ENCODE data around the gene TMC6. TPM values are rescaled to one million over a fixed set of nuclear protein-coding genes. Genes with fewer than 3 reads are reported as not detected.
"Not testable (repeated sequence)": the region's sequence is repeated elsewhere in the genome, so short reads cannot be mapped to it uniquely, and the experiment has no call there.

TMC6 gene
- polyA plus RNA-seq, 3 donors, result 14.1 to 58.4 (median 55.2) TPM

DNA sequence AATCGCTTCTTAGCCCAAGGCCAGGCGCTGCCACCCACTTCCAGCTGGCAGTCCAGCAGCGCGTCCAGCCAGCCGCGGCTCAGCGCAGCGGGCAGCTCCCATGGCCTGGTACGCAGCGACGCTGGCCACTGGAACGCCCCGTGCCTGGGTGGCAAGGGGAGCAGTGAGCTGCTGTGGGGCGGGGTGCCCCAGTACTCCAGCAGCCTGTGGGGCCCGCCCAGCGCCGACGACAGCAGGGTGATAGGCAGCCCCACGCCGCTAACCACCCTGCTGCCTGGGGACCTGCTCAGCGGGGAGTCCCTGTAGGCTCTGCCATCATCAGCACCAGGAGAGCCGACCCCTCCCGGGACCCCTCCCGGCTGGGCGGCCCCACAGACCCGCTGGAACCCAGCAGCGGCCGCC, 24.0 kb downstream of the TMC6 start:
- 95 to 97% (median 97%) methylated on average over 28 of the region's 28 CpGs for WGBS, 3 donors
- no peak overlapping the region for H3K27ac ChIP-seq (ENCODE audit: low read depth, low read length)

DNA sequence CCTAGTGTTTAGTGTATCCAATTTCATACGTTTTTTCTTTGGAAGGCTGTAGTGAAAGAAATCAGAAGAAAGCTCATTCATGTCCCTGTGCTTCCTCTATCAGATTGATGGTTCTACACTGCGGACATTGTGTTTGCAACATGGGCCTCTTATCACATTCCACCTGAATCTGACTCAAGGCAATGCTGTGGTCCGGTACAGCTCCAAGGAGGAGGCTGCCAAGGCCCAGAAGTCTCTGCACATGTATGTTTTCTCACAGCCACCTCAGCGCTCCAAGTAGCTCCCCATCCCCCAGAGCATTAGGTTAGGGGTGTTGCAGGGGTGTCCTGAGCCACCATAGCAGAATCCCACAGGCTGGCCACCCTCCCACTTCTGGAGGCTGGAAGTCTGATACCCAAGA, 25.2 kb downstream of the TMC6 start:
- 27 to 82% (median 78%) methylated on average over 4 of the region's 4 CpGs for WGBS, 3 donors
- H3K27ac ChIP-seq (ENCODE audit: low read depth, low read length), result no peak overlapping the region

DNA sequence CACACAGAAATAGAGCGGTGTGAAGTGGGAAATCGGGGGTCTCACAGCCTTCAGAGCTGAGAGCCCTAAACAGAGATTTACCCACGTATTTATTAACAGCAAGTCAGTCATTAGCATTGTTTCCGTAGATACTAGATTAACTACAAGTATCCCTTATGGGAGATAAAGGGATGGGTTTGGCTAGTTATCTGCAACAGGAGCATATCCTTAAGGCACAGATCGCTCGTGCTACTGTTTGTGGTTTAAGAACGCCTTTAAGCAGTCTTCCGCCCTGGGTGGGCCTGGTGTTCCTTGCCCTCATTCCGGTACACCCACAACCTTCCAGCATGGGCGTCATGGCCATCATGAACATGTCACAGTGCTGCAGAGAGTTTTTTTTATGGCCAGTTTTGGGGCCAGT, 27.0 kb downstream of the TMC6 start:
- WGBS, 3 donors, result 90 to 97% (median 97%) methylated on average over 10 of the region's 10 CpGs
- H3K27ac ChIP-seq (ENCODE audit: low read depth, low read length), result no peak overlapping the region

- H3K27ac ChIP-seq (ENCODE audit: low read depth, low read length), result no peak overlapping the region
- WGBS, 3 donors, result 69 to 84% (median 76%) methylated on average over 5 of the region's 5 CpGs
These were observed 27.4 kb downstream of the TMC6 start for GRCh38 chr17:78101112-78101511.

GRCh38 chr17:78096093-78096492, 32.5 kb downstream of the TMC6 start:
- no peak overlapping the region for H3K27ac ChIP-seq (ENCODE audit: low read depth, low read length)
- WGBS, 3 donors, result 92 to 93% (median 93%) methylated on average over 9 of the region's 9 CpGs

DNA sequence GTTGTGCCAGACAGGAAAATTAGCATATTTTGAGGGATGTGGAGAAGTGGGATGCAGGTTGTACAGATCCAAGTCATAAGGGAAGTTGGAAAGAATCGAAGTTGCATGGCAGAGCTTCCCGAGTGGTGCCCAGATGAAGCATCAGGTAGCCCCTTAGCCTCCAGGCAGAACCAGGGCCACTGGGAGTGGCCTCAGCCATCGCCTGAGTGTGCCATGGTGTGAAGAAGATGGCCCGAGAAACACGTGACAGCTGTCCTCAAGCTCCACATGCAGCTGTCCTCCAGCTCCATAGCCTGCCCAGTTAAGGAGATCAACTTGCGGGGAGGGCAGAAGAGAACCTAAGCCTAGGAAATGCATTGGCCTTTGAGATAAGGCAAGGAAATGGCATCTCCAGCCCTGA, 33.5 kb downstream of the TMC6 start:
- no peak overlapping the region for H3K27ac ChIP-seq (ENCODE audit: low read depth, low read length)
- WGBS, 3 donors, result 96 to 98% (median 96%) methylated on average over 6 of the region's 6 CpGs

DNA sequence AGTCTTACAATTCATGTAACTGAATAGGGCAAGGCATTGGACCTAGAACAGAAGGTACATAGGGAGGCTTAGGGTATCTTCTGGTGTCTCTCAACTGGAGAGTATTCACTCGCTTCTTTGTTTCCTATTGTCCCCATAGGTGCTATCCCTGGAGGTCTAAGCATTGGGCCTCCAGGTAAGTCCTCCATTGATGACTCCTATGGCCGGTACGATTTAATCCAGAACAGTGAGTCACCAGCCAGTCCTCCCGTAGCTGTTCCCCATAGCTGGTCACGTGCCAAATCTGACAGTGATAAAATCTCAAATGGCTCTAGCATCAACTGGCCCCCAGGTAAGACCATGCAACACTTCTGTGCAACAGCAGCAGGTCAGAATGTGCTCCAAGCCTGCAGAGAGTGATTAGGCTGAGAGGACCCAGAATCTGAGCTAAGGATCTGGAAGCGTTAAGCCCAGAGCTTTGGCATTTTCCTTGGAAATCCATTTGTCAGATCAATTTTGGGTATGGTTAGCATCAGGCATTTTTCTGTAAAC, 35.7 kb downstream of the TMC6 start:
- H3K27ac ChIP-seq (ENCODE audit: low read depth, low read length), result no peak overlapping the region
- WGBS, 3 donors, result 86 to 91% (median 86%) methylated on average over 6 of the region's 6 CpGs

GRCh38 chr17:78089576-78090281, 38.8 kb downstream of the TMC6 start:
- 71 to 78% (median 72%) methylated on average over 7 of the region's 7 CpGs for WGBS, 3 donors
- H3K27ac ChIP-seq (ENCODE audit: low read depth, low read length), result no peak overlapping the region

DNA sequence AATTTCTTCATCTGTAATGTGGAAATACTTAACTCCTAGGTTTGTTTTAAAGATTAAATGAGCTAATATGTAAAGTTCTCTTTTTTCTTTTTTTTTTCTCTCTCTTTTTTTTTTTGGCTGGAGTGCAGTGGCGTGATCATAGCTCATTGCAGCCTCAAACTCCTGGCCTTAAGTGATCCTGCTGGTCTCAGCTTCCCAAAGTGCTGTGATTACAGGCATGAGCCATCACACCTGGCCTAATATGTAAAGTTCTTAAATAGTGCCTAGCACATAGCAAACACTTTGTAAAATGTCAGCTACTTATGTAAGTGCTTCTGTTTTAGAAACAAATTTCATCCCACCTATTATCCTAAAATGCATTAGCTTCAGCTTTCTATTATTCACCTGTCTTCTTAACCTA, 40.0 kb downstream of the TMC6 start:
- no peak overlapping the region for H3K27ac ChIP-seq (ENCODE audit: low read depth, low read length)
- 79 to 95% (median 94%) methylated on average over 1 of the region's 1 CpG for WGBS, 3 donors

- WGBS, 3 donors, result 96 to 98% (median 97%) methylated on average over 13 of the region's 13 CpGs
- no peak overlapping the region for H3K27ac ChIP-seq (ENCODE audit: low read depth, low read length)
These were observed 41.8 kb downstream of the TMC6 start for GRCh38 chr17:78086740-78087139.

DNA sequence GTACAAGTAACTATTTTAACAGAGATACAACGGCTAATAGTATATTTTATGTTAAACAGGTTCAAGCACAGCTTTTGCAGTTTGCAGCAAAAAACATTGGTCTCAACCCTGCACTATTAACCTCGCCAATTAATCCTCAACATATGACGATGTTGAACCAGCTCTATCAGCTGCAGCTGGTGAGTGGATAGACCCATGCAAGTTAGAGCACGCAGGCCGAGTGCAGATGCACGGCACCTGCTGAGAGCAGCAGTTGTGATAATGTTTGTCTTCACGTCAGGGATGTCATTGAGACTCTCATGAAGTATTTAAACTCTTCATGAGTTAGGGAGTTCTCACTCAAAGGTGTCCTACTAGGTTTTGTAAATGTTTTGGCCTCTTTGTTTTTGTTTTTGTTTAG, 45.6 kb downstream of the TMC6 start:
- no peak overlapping the region for H3K27ac ChIP-seq (ENCODE audit: low read depth, low read length)
- 87 to 93% (median 92%) methylated on average over 7 of the region's 7 CpGs for WGBS, 3 donors

DNA sequence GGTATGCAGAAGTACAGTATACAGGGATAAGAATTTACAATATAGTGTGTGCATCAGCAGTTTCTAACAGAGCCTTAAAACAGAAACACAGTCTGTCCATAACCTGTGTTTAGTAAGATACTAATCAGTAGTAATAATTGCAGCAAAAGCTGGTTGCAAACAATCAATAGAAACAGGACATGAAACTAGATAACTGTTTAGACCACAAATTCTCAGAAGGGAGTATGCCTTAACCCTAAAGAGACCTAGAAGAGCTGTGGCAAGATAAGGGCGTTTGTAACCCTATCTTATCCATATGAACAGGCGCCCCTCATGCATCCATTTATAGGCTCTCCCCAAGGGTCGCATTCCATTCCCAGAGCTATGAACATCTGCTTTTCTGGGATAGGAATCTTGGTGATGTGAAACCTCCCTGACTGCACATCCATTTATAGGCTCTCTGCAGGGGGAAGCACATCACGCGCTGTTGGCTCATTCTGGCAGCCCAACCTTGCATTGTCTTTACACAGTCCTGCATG, 46.1 kb downstream of the TMC6 start:
- 73 to 83% (median 81%) methylated on average over 5 of the region's 5 CpGs for whole genome bisulfite sequencing, 3 donors
- H3K27ac ChIP-seq (ENCODE audit: low read depth, low read length), result not testable (repeated sequence)

DNA sequence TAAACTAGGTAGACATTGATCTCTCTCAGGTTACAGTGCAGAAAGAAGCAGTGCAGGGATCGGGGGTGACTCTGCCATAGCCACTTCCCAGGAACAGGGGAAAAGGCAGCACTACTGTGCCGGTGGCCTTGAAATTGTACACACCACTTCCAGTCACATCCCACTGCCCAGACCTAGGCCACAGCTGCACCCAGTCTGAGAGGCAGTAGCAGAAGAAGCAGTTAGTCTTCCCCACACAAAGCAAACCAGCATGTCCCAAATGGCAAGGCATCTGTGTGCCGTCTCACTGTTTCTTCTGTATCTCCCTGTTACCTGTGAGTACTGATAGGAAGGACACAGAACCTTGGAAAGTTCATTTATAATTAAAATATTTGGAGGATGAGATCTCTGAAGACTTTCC, 47.0 kb downstream of the TMC6 start:
- 77 to 90% (median 80%) methylated on average over 3 of the region's 3 CpGs for WGBS, 3 donors
- H3K27ac ChIP-seq (ENCODE audit: low read depth, low read length), result no peak overlapping the region

GRCh38 chr17:78079253-78079652, 49.3 kb downstream of the TMC6 start:
- 88 to 93% (median 92%) methylated on average over 6 of the region's 6 CpGs for WGBS, 3 donors
- H3K27ac ChIP-seq (ENCODE audit: low read depth, low read length), result no peak overlapping the region

DNA sequence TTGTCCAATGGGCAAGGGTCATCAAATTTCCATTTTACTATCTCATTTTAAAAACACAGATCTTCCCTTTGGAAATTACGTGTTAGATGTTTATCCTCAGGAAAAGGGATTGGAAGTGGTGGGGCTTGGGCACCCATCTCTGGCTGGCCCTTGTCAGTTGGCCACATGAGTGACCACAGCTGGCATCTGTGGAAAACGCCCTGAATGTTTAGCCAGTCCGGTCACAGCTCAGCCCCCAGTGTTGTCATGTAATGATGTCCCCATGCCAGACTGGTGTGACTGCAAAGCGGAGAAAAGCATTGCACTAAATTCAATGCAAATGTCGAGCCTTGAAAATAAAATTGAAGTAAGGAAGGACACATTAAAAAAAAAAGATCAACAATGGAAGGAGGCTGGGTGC, 53.0 kb downstream of the TMC6 start:
- H3K27ac ChIP-seq (ENCODE audit: low read depth, low read length), result no peak overlapping the region
- 89 to 99% (median 92%) methylated on average over 5 of the region's 5 CpGs for WGBS, 3 donors

DNA sequence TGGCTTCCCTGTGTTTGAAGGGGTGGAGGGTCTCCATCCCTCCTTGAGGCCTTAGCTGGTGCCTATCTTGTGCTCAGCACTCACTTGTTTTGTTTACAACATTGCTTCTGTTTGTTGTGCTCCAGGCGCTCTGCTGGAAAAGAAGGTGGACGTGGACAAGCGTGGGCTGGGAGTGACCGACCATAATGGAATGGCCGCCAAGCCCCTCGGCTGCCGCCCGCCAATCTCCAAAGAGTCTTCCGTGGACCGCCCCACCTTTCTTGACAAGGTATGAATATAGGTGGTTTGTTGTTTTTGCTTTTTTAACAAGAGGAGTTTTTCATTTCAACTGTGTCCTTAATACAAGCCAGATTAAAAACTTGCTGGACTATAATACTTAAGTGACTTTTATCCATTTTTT, 53.5 kb downstream of the TMC6 start:
- 96 to 97% (median 96%) methylated on average over 10 of the region's 10 CpGs for WGBS, 3 donors
- H3K27ac ChIP-seq (ENCODE audit: low read depth, low read length), result no peak overlapping the region

DNA sequence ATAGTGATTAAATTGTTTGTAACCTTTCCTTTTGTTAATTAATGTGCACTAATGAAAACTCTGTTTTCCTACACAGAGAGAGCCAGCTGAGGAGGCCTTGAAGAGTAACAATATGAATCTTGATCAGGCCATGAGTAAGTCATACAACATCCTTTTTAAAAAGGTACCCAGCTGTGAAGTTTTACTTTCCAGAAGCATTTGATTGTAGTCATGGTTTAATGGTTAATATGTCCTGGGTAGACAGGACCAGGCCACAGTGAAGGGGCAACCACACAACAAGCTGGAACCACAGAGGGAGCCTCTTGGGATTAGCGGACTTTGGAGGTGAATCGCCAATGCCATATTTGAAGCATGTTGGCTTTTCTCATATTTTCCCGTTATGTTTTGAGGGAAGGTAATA, 55.6 kb downstream of the TMC6 start:
- H3K27ac ChIP-seq (ENCODE audit: low read depth, low read length), result no peak overlapping the region
- 96 to 100% (median 98%) methylated on average over 3 of the region's 3 CpGs for WGBS, 3 donors

GRCh38 chr17:78069695-78070094, 58.9 kb downstream of the TMC6 start:
- H3K27ac ChIP-seq (ENCODE audit: low read depth, low read length), result no peak overlapping the region
- WGBS, 3 donors, result 76 to 81% (median 77%) methylated on average over 4 of the region's 4 CpGs

- not testable (repeated sequence) for H3K27ac ChIP-seq (ENCODE audit: low read depth, low read length)
- WGBS, 3 donors, result 97 to 99% (median 98%) methylated on average over 4 of the region's 4 CpGs
These were observed 61.6 kb downstream of the TMC6 start for GRCh38 chr17:78066976-78067375.

GRCh38 chr17:78064708-78065107, 63.8 kb downstream of the TMC6 start:
- H3K27ac ChIP-seq (ENCODE audit: low read depth, low read length), result no peak overlapping the region
- WGBS, 3 donors, result 95 to 98% (median 97%) methylated on average over 4 of the region's 4 CpGs

Measured in adipose tissue (tissue), 3 donors.